EH (cell line): Measurements from ENCODE around the gene CEP112.

Experiments used
- DNase-seq: peaks from one replicate; pipeline ENCODE4 v3.0.0-alpha.2; 2015; ENCODE audit warnings: low read depth

Gene CEP112

GRCh38 chr17:65684631-65685030, 507.3 kb downstream of the CEP112 start:
- DNase-seq, result peak; percentile 29

- no peak for DNase-seq
Measured at GRCh38 chr17:65683428-65683827, 508.5 kb downstream of the CEP112 start.

GRCh38 chr17:65681763-65682162, 510.2 kb downstream of the CEP112 start:
- DNase-seq, result peak; percentile 57

GRCh38 chr17:65679165-65679845, 512.6 kb downstream of the CEP112 start:
- peak; percentile 40 for DNase-seq

GRCh38 chr17:65678546-65678945, 513.4 kb downstream of the CEP112 start:
- peak; percentile 54 for DNase-seq

- DNase-seq, result peak; percentile 69
Measured at GRCh38 chr17:65677932-65678331, 514.0 kb downstream of the CEP112 start.

GRCh38 chr17:65674246-65675045, 517.5 kb downstream of the CEP112 start:
- peak; percentile 21 for DNase-seq

- no peak for DNase-seq
Measured at GRCh38 chr17:65670667-65671371, 521.1 kb downstream of the CEP112 start.

- no peak for DNase-seq
Measured at GRCh38 chr17:65668211-65668610, 523.7 kb downstream of the CEP112 start.

- no peak for DNase-seq
Measured at GRCh38 chr17:65667656-65668055, 524.3 kb downstream of the CEP112 start.

- peak; percentile 14 for DNase-seq
Measured at GRCh38 chr17:65666876-65667321, 525.0 kb downstream of the CEP112 start.

- no peak for DNase-seq
Measured at GRCh38 chr17:65665966-65666365, 526.0 kb downstream of the CEP112 start.

- no peak for DNase-seq
Measured at GRCh38 chr17:65664696-65665095, 527.2 kb downstream of the CEP112 start.

GRCh38 chr17:65664266-65664665, 527.7 kb downstream of the CEP112 start:
- peak; percentile 57 for DNase-seq

GRCh38 chr17:65662196-65662595, 529.7 kb downstream of the CEP112 start:
- DNase-seq, result peak; percentile 77

GRCh38 chr17:65660947-65661346, 531.0 kb downstream of the CEP112 start:
- DNase-seq, result peak; percentile 88

GRCh38 chr17:65660078-65660477, 531.9 kb downstream of the CEP112 start:
- DNase-seq, result no peak

- no peak for DNase-seq
Measured at GRCh38 chr17:65659512-65659911, 532.4 kb downstream of the CEP112 start.

GRCh38 chr17:65657251-65657828, 534.6 kb downstream of the CEP112 start:
- no peak for DNase-seq

GRCh38 chr17:65656390-65657250, 535.3 kb downstream of the CEP112 start:
- peak; percentile 9 for DNase-seq

GRCh38 chr17:65655706-65656105, 536.2 kb downstream of the CEP112 start:
- no peak for DNase-seq
